HEK293T (cell line): ENCODE results near the gene DNAH9.
"Not testable (repeated sequence)": the region's sequence is repeated elsewhere in the genome, so short reads cannot be mapped to it uniquely, and the experiment has no call there.

ENCODE experiments used
- CTCF ChIA-PET: fragments of 350-600 bp; formaldehyde crosslinking; extraction: SDS; loops from one replicate; lab custom pipeline; 2021; ENCODE audit warnings: antibody characterized with exemption, inconsistent platforms; lab: Yijun Ruan, JAX
- POLR2A ChIA-PET: fragments of 350-600 bp; formaldehyde crosslinking; extraction: SDS; loops from one replicate; lab custom pipeline; 2020; ENCODE audit warnings: antibody characterized with exemption, inconsistent platforms; lab: Yijun Ruan, JAX
- DNase-seq: peaks from one replicate; pipeline ENCODE4 v3.0.0; 2012; ENCODE audit warnings: mixed read lengths; ENCODE audit errors: extremely low spot score
- ARNT ChIP-seq: fragments of 450-650 bp; IDR thresholded peaks from 2 replicates; pipeline ENCODE4 v1.6.1; 2017; ENCODE audit warnings: mild to moderate bottlenecking
- BHLHE40 ChIP-seq: fragments of 450-650 bp; IDR thresholded peaks from 2 replicates; pipeline ENCODE4 v1.6.1; 2016; ENCODE audit warnings: mild to moderate bottlenecking, moderate library complexity, borderline replicate concordance
- CTBP1 ChIP-seq: fragments of 450-650 bp; IDR thresholded peaks from 2 replicates; pipeline ENCODE4 v1.6.1; 2016; ENCODE audit warnings: borderline replicate concordance
- ELF4 ChIP-seq: fragments of 450-650 bp; IDR thresholded peaks from 2 replicates; pipeline ENCODE4 v1.6.1; 2017; ENCODE audit warnings: antibody characterized with exemption
- FOXA1 ChIP-seq: fragments of 450-650 bp; IDR thresholded peaks from 2 replicates; pipeline ENCODE4 v1.6.1; 2016; ENCODE audit warnings: mild to moderate bottlenecking
- FOXK2 ChIP-seq: fragments of 450-650 bp; IDR thresholded peaks from 2 replicates; pipeline ENCODE4 v1.6.1; 2016; ENCODE audit warnings: mild to moderate bottlenecking
- FOXM1 ChIP-seq: fragments of 450-650 bp; IDR thresholded peaks from 2 replicates; pipeline ENCODE4 v1.6.1; 2017; ENCODE audit warnings: mild to moderate bottlenecking, borderline replicate concordance
- HDGF ChIP-seq: fragments of 450-650 bp; IDR thresholded peaks from 2 replicates; pipeline ENCODE4 v1.6.1; 2017; ENCODE audit warnings: antibody characterized with exemption, borderline replicate concordance
- L3MBTL2 ChIP-seq: fragments of 450-650 bp; conservative IDR thresholded peaks from 2 replicates; pipeline ENCODE4 v1.6.1; 2016; ENCODE audit warnings: mild to moderate bottlenecking
- LEF1 ChIP-seq: fragments of 450-650 bp; IDR thresholded peaks from 2 replicates; pipeline ENCODE4 v1.6.1; 2017; ENCODE audit warnings: mild to moderate bottlenecking, borderline replicate concordance
- NFRKB ChIP-seq: fragments of 450-650 bp; IDR thresholded peaks from 2 replicates; pipeline ENCODE4 v1.6.1; 2016; ENCODE audit warnings: mild to moderate bottlenecking, moderate library complexity
- SP1 ChIP-seq: fragments of 450-650 bp; IDR thresholded peaks from 2 replicates; pipeline ENCODE4 v1.6.1; 2017
- SUZ12 ChIP-seq: fragments of 450-650 bp; IDR thresholded peaks from 2 replicates; pipeline ENCODE4 v1.6.1; 2016; ENCODE audit warnings: mild to moderate bottlenecking
- TARDBP ChIP-seq: fragments of 450-650 bp; IDR thresholded peaks from 2 replicates; pipeline ENCODE4 v1.6.1; 2016
- ZNF384 ChIP-seq: fragments of 450-650 bp; IDR thresholded peaks from 2 replicates; pipeline ENCODE4 v1.6.1; 2016
- TF ChIP-seq, protein P1 (sequence below): fragments of 450-650 bp; IDR thresholded peaks from 2 replicates; pipeline ENCODE4 v1.6.1; 2016

Gene DNAH9

DNA sequence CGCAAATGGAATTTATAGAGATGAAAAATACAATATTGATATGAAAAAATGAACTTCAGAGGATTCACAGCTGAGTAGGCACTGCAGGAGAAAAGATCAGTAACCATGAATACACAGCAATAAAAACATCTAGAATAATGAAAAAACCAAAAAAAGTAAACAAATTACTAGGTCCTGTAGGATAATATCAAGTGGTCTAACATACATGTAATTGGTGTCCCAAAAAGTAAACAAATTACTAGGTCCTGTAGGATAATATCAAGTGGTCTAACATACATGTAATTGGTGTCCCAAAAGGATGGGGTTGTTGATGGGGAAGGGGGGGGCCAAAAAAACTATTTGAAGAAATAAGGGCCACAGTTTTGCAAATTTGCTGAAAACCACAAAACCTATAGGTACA lies 355.7 kb downstream of the DNAH9 start:
- DNase-seq, result no peak
- ChIA-PET CTCF (no interaction called here), POLR2A (no interaction called here)
- TF ChIP-seq SP1, result no peak
- TF ChIP-seq SUZ12, result no peak
- TF ChIP-seq FOXK2, result no peak
- no peak for TF ChIP-seq TARDBP
- no peak for TF ChIP-seq NFRKB
- no peak for TF ChIP-seq ARNT
- no peak for TF ChIP-seq ZNF384
- TF ChIP-seq HDGF, result no peak
- no peak for TF ChIP-seq ELF4
- TF ChIP-seq LEF1, result no peak
- TF ChIP-seq BHLHE40, result no peak
- no peak for TF ChIP-seq CTBP1
- TF ChIP-seq FOXM1, result no peak
- TF ChIP-seq, protein P1, sequence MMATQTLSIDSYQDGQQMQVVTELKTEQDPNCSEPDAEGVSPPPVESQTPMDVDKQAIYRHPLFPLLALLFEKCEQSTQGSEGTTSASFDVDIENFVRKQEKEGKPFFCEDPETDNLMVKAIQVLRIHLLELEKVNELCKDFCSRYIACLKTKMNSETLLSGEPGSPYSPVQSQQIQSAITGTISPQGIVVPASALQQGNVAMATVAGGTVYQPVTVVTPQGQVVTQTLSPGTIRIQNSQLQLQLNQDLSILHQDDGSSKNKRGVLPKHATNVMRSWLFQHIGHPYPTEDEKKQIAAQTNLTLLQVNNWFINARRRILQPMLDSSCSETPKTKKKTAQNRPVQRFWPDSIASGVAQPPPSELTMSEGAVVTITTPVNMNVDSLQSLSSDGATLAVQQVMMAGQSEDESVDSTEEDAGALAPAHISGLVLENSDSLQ, result no peak
- TF ChIP-seq L3MBTL2, result no peak
- TF ChIP-seq FOXA1, result no peak

DNA sequence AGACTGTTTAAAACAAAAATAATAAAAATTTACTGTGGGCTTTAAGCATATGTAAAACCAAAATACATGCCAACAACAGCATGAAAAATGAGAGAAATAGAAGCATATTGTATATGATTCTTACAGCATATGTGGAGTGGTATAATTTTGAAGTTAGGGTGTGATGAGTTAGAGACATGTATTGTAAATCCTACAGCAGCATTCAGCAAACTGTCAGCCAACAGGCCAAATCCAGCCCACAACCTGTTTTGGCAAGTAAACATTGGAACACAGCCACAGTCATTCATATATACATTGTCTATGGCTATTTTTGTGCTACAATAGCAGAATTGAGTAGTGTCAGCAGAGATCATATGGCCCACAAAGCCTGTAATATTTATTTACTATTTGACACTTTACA lies 356.7 kb downstream of the DNAH9 start:
- no peak for DNase-seq
- POLR2A ChIA-PET, result no interaction called here
- CTCF ChIA-PET, result no interaction called here
- no peak for TF ChIP-seq FOXA1
- TF ChIP-seq BHLHE40, result no peak

DNA sequence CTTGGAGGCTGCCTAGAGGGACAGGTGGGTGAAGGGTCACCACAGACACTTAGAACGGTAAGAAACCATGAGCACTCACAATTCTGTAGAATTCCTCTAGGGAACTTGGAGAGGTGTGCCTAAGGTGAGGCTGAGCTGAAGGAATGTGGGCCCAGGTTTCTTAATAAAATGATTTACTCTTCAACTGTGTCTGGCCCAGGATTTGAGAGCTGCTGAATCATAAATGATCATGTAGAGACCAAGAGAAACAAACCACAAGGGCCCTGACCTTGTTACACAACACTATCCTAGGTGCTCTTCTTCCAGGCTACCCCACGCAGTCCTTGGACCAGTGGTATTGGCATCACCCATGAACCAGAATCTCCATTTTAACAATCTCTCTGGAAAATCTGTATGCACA lies 371.3 kb downstream of the DNAH9 start:
- TF ChIP-seq, protein P1, result no peak
- no peak for TF ChIP-seq ZNF384
- TF ChIP-seq NFRKB, result no peak
- TF ChIP-seq FOXK2, result no peak
- no peak for TF ChIP-seq FOXA1
- no peak for TF ChIP-seq BHLHE40
- no peak for TF ChIP-seq L3MBTL2
- no peak for TF ChIP-seq TARDBP
- TF ChIP-seq FOXM1, result no peak
- TF ChIP-seq HDGF, result no peak
- TF ChIP-seq CTBP1, result no peak
- no peak for TF ChIP-seq ARNT
- no peak for TF ChIP-seq SUZ12
- no peak for TF ChIP-seq ELF4
- TF ChIP-seq SP1, result no peak
- TF ChIP-seq LEF1, result no peak
- CTCF ChIA-PET, result no interaction called here
- POLR2A ChIA-PET, result no interaction called here
- DNase-seq, result no peak

DNA sequence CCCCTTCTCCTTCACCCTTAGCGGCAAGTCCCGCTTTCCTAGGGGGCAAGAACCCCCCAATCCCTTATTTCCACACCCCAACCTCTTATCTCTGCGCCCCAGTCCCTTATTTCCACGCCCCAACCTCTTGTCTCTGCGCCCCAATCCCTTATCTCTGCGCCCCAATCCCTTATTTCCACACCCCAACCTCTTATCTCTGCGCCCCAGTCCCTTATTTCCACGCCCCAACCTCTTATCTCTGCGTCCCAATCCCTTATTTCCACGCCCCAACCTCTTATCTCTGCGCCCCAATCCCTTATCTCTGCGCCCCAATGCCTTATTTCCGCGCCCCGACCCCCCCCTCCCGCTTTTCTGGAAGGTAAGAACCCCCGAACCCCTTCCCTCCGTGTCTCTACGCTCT lies 374.5 kb downstream of the DNAH9 start:
- CTCF ChIA-PET, POLR2A ChIA-PET, DNase-seq: not testable (repeated sequence)

DNA sequence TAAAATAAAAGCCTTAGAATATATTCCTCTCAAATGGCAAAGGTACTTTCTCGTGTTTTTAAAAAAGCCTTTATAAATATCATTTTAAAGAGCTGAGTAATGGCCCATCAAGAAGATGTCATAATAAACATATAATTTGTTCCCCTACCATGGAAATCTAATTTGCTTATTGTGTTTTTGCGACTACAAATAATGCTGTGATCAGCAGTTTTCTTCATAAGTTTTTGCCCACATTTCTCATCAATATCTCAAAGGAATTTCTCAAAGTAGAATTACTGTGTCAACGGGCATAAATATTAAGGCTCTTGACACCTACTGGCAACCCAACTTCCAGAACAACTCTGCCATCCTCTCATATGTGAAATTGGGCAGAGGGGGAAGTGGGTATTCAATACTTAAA lies 381.5 kb downstream of the DNAH9 start:
- ChIA-PET CTCF (no interaction called here), POLR2A (no interaction called here)
- TF ChIP-seq LEF1 (no peak), HDGF (no peak), NFRKB (no peak)
- TF ChIP-seq, protein P1, result no peak
- no peak for DNase-seq

DNA sequence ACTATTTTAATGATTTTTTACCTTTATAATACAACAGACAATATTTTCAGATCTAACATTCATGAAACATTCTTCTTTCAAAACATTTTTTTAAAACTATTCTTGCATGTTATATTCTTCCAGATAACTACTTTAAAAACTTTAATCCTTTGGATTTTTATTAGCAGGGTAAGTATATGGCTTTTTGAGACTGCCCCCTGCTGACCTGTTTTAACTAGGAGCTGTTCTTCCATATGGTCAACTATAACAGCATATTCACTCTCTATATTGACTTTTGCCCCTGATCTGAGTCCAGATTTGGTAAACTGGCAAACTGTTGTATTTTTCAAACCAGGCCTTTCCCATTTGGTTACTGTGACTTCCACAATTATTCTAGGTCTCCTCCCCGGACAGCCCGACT lies 382.5 kb downstream of the DNAH9 start:
- no peak for TF ChIP-seq SP1
- no peak for TF ChIP-seq FOXM1
- no peak for TF ChIP-seq ELF4
- no peak for TF ChIP-seq L3MBTL2
- TF ChIP-seq NFRKB, result no peak
- ChIA-PET CTCF (no interaction called here), POLR2A (no interaction called here)
- no peak for DNase-seq

DNA sequence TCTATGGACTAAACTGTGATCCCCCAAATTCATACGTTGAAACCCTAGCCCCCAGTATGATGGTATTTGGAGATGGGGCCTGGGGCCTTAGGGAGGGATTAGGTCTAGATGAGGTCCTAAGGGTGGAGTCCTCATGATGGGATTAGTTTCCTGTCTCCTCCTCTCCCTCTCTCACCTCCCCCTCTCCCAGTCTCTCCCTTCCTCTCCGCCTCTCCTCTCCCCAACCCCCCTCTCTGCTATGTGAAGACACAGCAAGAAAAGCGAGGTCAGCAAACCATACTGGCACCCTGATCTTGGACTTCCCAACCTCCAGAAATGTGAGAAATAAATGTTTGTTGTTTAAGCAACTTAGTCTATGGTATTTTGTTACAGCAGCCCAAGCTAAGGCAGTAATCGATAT lies 383.6 kb downstream of the DNAH9 start:
- no peak for DNase-seq
- no peak for TF ChIP-seq FOXM1
- no peak for TF ChIP-seq L3MBTL2
- TF ChIP-seq SP1, result no peak
- no peak for TF ChIP-seq ZNF384
- no peak for TF ChIP-seq TARDBP
- TF ChIP-seq ARNT, result no peak
- no peak for TF ChIP-seq NFRKB
- TF ChIP-seq SUZ12, result no peak
- ChIA-PET CTCF (interaction anchor here (0.6 kb wide), 1 partner anchor 1335 kb away, joined by 4 read pairs; no protein-coding TSS in a partner anchor), POLR2A (interaction anchor here (2.0 kb wide), 1 partner anchor 15 kb away, joined by 6 read pairs; the partner anchor contains the start of gene ZNF18)
